H1 (cell line): ENCODE results near the gene LDLRAD1. TPM values are rescaled to one million over a fixed set of nuclear protein-coding genes. Genes with fewer than 3 reads are reported as not detected.

Experiments
- CTCF ChIA-PET: fragments of 300-600 bp; sonication (Branson Sonifier 250); formaldehyde crosslinking; loops from one replicate; lab custom pipeline; 2021; ENCODE audit not compliant: partially characterized antibody; lab: Charles Lee
- POLR2A ChIA-PET: fragments of 300-600 bp; sonication (Branson Sonifier 250); formaldehyde crosslinking; loops from one replicate; lab custom pipeline; 2021; ENCODE audit warnings: inconsistent platforms; ENCODE audit not compliant: partially characterized antibody; lab: Charles Lee
- DNase-seq, 2 experiments: peaks; one replicate each; pipeline versions ENCODE4 v3.0.0 to v3.0.0-alpha.2; 2010 to 2022; ENCODE audit warnings: low spot score in 2 of 2, low read depth in 1 of 2, mixed read lengths in 1 of 2
- FAIRE-seq: peaks from 2 replicates; lab custom pipeline; 2011; peaks lifted over from hg19 to GRCh38; lab: Jason Lieb, UNC
- H2AFZ ChIP-seq: 2 replicates; pipeline ENCODE4 v1.8.1; 2012; ENCODE audit warnings: low read length, inconsistent platforms
- H2AK5ac ChIP-seq: 2 replicates; pipeline ENCODE4 v1.6.1; 2013; ENCODE audit warnings: low read depth, low read length
- H2BK120ac ChIP-seq: replicated peaks from 2 replicates; pipeline ENCODE3; 2013; ENCODE audit warnings: low read depth, low read length, inconsistent platforms
- H2BK12ac ChIP-seq: 2 replicates; pipeline ENCODE4 v1.6.1; 2013; ENCODE audit warnings: low read depth, low read length
- H2BK15ac ChIP-seq: 2 replicates; pipeline ENCODE4 v1.6.1; 2013; ENCODE audit warnings: low read length
- H2BK20ac ChIP-seq: 2 replicates; pipeline ENCODE4 v1.6.1; 2013; ENCODE audit warnings: low read length
- H2BK5ac ChIP-seq: 2 replicates; pipeline ENCODE4 v1.6.1; 2013; ENCODE audit warnings: low read depth, low read length
- H3K14ac ChIP-seq: 2 replicates; pipeline ENCODE4 v1.6.1; 2013; ENCODE audit warnings: inconsistent platforms; ENCODE audit not compliant: insufficient read length
- H3K18ac ChIP-seq: 2 replicates; pipeline ENCODE4 v1.6.1; 2013; ENCODE audit warnings: low read length; ENCODE audit errors: extremely low read depth
- H3K23ac ChIP-seq: 2 replicates; pipeline ENCODE4 v1.6.1; 2013; ENCODE audit warnings: inconsistent platforms; ENCODE audit not compliant: insufficient read length
- H3K23me2 ChIP-seq: 2 replicates; pipeline ENCODE4 v1.6.1; 2013; ENCODE audit warnings: low read depth, low read length
- H3K27ac ChIP-seq: 2 replicates; pipeline ENCODE4 v1.6.1; 2011; ENCODE audit warnings: low read depth, low read length, inconsistent platforms
- H3K27me3 ChIP-seq, 4 experiments: replicated peaks in 1 of 4; 1 replicate in 1 of 4; 2 replicates in 3 of 4; pipeline versions ENCODE4 v1.6.1 to v1.8.1; 2011 to 2013; ENCODE audit warnings: low read length in 3 of 4, mild to moderate bottlenecking in 3 of 4, inconsistent platforms in 2 of 4, mixed read lengths in 2 of 4, moderate library complexity in 1 of 4; ENCODE audit not compliant: control insufficient read depth in 3 of 4, insufficient read depth in 3 of 4; ENCODE audit errors: extremely low read depth in 1 of 4
- H3K36me3 ChIP-seq, 4 experiments: 2 replicates each; pipeline versions ENCODE4 v1.6.1 to v1.8.1; 2011 to 2013; ENCODE audit warnings: mild to moderate bottlenecking in 4 of 4, low read length in 3 of 4, moderate library complexity in 2 of 4, control low read depth in 1 of 4, inconsistent platforms in 1 of 4; ENCODE audit not compliant: insufficient read depth in 4 of 4, control insufficient read depth in 2 of 4
- H3K4ac ChIP-seq: replicated peaks from 2 replicates; pipeline ENCODE3; 2013; ENCODE audit warnings: low read length, low read depth, mixed read lengths, inconsistent platforms; ENCODE audit not compliant: insufficient read length
- H3K4me1 ChIP-seq, 4 experiments: replicated peaks in 1 of 4; 1 replicate in 1 of 4; 2 replicates in 3 of 4; pipeline versions ENCODE4 v1.6.1 to v1.8.1; 2011 to 2013; ENCODE audit warnings: low read length in 3 of 4, inconsistent platforms in 2 of 4, mixed read lengths in 1 of 4; ENCODE audit not compliant: insufficient read depth in 4 of 4, control insufficient read depth in 3 of 4
- H3K4me2 ChIP-seq, 2 experiments: 2 replicates each; pipeline versions ENCODE4 v1.6.1 to v1.8.1; 2011 to 2013; ENCODE audit warnings: low read depth in 2 of 2, low read length in 2 of 2, control low read depth in 1 of 2, inconsistent platforms in 1 of 2, mild to moderate bottlenecking in 1 of 2; ENCODE audit not compliant: insufficient read depth in 1 of 2
- H3K4me3 ChIP-seq, 4 experiments: fragments of 200-600, 300-600 bp in 1 of 4; sonication (generic), shearing (Covaris generic), sonication (Bioruptor Twin) in 1 of 4; 2 replicates each; pipeline versions ENCODE4 v1.5.1 to v1.8.1; 2011 to 2016; ENCODE audit warnings: low read length in 4 of 4, low read depth in 3 of 4, control low read depth in 2 of 4, inconsistent platforms in 2 of 4, mild to moderate bottlenecking in 2 of 4, mixed read lengths in 1 of 4, moderate library complexity in 1 of 4; ENCODE audit not compliant: insufficient read depth in 2 of 4; ENCODE audit errors: extremely low read depth in 1 of 4
- H3K56ac ChIP-seq: replicated peaks from 2 replicates; pipeline ENCODE3; 2013; ENCODE audit warnings: low read depth, mild to moderate bottlenecking, mixed read lengths, low read length, inconsistent platforms; ENCODE audit not compliant: insufficient read length
- H3K79me1 ChIP-seq: 2 replicates; pipeline ENCODE4 v1.6.1; 2013; ENCODE audit warnings: low read depth, low read length, control low read depth
- H3K79me2 ChIP-seq, 2 experiments: 2 replicates each; pipeline versions ENCODE4 v1.6.1 to v1.8.1; 2012 to 2013; ENCODE audit warnings: low read length in 2 of 2, mild to moderate bottlenecking in 2 of 2, inconsistent platforms in 1 of 2; ENCODE audit not compliant: insufficient read depth in 2 of 2, control insufficient read depth in 1 of 2
- H3K9ac ChIP-seq, 4 experiments: replicated peaks in 1 of 4; 1 replicate in 1 of 4; 2 replicates in 3 of 4; pipeline versions ENCODE4 v1.6.1 to v1.8.1; 2011 to 2013; ENCODE audit warnings: low read depth in 3 of 4, low read length in 3 of 4, control low read depth in 2 of 4, mild to moderate bottlenecking in 2 of 4, moderate library complexity in 2 of 4, inconsistent platforms in 1 of 4; ENCODE audit errors: extremely low read depth in 1 of 4
- H3K9me3 ChIP-seq, 2 experiments: 2 replicates each; pipeline versions ENCODE4 v1.6.1 to v1.8.1; 2012 to 2013; ENCODE audit warnings: mild to moderate bottlenecking in 2 of 2, moderate library complexity in 2 of 2, control low read depth in 1 of 2, inconsistent platforms in 1 of 2, low read depth in 1 of 2, low read length in 1 of 2, mixed read lengths in 1 of 2; ENCODE audit not compliant: insufficient read depth in 2 of 2
- H4K20me1 ChIP-seq, 2 experiments: replicated peaks in 1 of 2; 2 replicates each; pipeline versions ENCODE3 to v1.8.1; 2011 to 2013; ENCODE audit warnings: inconsistent platforms in 2 of 2, low read length in 2 of 2, mild to moderate bottlenecking in 1 of 2; ENCODE audit not compliant: insufficient read depth in 2 of 2, control insufficient read depth in 1 of 2
- H4K5ac ChIP-seq: 2 replicates; pipeline ENCODE4 v1.6.1; 2013; ENCODE audit warnings: low read length, low read depth, mixed read lengths, inconsistent platforms; ENCODE audit not compliant: insufficient read length
- H4K8ac ChIP-seq: 2 replicates; pipeline ENCODE4 v1.8.0; 2013; ENCODE audit warnings: mild to moderate bottlenecking, moderate library complexity, low read length, inconsistent platforms; ENCODE audit not compliant: insufficient read depth; ENCODE audit errors: extremely low read depth
- H4K91ac ChIP-seq: replicated peaks from 2 replicates; pipeline ENCODE3; 2013; ENCODE audit warnings: low read length, mixed read lengths, inconsistent platforms; ENCODE audit not compliant: insufficient read length
- E2F6 ChIP-seq: IDR thresholded peaks from 2 replicates; pipeline ENCODE4 v1.6.1; 2012; ENCODE audit warnings: inconsistent platforms
- RBBP5 ChIP-seq: IDR thresholded peaks from 2 replicates; pipeline ENCODE4 v1.7.1; 2012; ENCODE audit warnings: low read depth, mild to moderate bottlenecking, inconsistent platforms, low read length, moderate library complexity, borderline replicate concordance
- TAF1 ChIP-seq: IDR thresholded peaks from 2 replicates; pipeline ENCODE4 v1.6.1; 2011; ENCODE audit warnings: mild to moderate bottlenecking, low read depth, low read length
- YY1 ChIP-seq: IDR thresholded peaks from 2 replicates; pipeline ENCODE4 v1.6.1; 2011; ENCODE audit warnings: low read depth, mild to moderate bottlenecking, low read length
- WGBS, 2 experiments: shearing (Covaris generic) in 1 of 2; methylation state at CpG; one replicate each; pipeline versions ENCODE4 v1.1.6 to v1.1.7; 2013 to 2015; ENCODE audit warnings: low lambda C conversion rate in 2 of 2, mixed read lengths in 2 of 2, inconsistent platforms in 1 of 2, low coverage in 1 of 2, missing lambda C conversion rate in 1 of 2; ENCODE audit not compliant: insufficient replicate concordance in 2 of 2, insufficient coverage in 1 of 2, insufficient read length in 1 of 2; ENCODE audit errors: extremely low coverage in 1 of 2, missing lambda C conversion rate in 1 of 2; 5-methylcytosine and 5-hydroxymethylcytosine counted together
- polyA plus RNA-seq, 7 experiments: library from polyadenylated mRNA; depleted of rRNA in 3 of 7; stranded (reverse) in 5 of 7; unstranded in 2 of 7; fragments of >200 nt in 5 of 7; fragments of 200-250 nt in 2 of 7; gene quantifications; 1 replicate in 5 of 7; 2 replicates in 1 of 7; 4 replicates in 1 of 7; pipeline versions ENCODE4 v1.2.1 to v1.2.3, GENCODE V29; 2011 to 2013; ENCODE audit warnings: missing spikeins in 2 of 7, mixed read lengths in 2 of 7
- total RNA-seq: library from RNA; stranded (reverse); fragmentation: NEBNext Ultra II Directional; extraction: Animal tissue kit (Norgen Biotek cat#: 25700); gene quantifications from 2 replicates; pipeline ENCODE4 v1.2.1, GENCODE V29; 2021

The LDLRAD1 gene
- total and polyA plus RNA-seq, 2 of the 8 experiments (the other 6 are each of a cell fraction or from before 2014, with no cell fraction given): not detected

DNA sequence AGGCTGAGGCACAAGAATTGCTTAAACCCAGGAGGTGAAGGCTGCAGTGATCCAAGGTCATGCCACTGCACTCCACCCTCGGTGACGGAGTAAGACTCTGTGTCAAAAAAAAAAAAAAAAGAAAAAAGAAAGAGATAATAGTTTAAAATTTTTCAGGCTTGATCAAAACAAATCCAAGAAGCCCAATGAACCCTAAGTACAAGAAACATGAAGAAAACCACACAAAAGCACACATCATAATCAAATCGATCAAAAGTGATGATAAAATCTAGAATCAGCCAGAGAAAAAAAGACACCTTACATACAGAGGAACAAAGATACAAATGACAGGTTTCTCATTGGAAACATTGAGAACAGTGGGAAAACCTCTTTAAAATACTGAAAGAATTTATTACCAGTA is 31.5 kb downstream of the LDLRAD1 start:
- Histone ChIP-seq H2BK15ac (no peak overlapping the region), H2AFZ (no peak overlapping the region), H2BK12ac (no peak overlapping the region), H3K4me1 (peaks cover 0 to 5% (median 0%) of the 10 kb centered on the region in 4 experiments; a peak in 1 of 7 replicates), H3K9me3 (no peaks in the 10 kb centered on the region; a peak in 1 of 4 replicates), H3K79me1 (no peaks in the 10 kb centered on the region), H3K27me3 (peaks cover 0 to under 1% (median 0%) of the 10 kb centered on the region in 4 experiments; a peak in 1 of 7 replicates), H3K27ac (no peak overlapping the region), H3K18ac (no peak overlapping the region), H3K23ac (no peak overlapping the region), H3K4me3 (no peak overlapping the region), H4K5ac (no peak overlapping the region), H3K14ac (no peak overlapping the region), H3K79me2 (no peaks in the 10 kb centered on the region), H2BK120ac (no peak overlapping the region), H3K36me3 (no peaks in the 10 kb centered on the region), H3K56ac (no peak overlapping the region)
- WGBS, 2 experiments: 100% methylated on average over 3 of the region's 3 CpGs; no CpG with 5 or more reads in 1 of the 2 experiments
- ChIA-PET POLR2A (no interaction called here), CTCF (no interaction called here)
- FAIRE-seq: no peak
- TF ChIP-seq TAF1 (no peak), RBBP5 (no peak), E2F6 (no peak), YY1 (no peak)
- TF ChIP-seq, all 59 proteins: peak for 0
- Histone ChIP-seq H2AK5ac (no peak overlapping the region), H4K91ac (no peak overlapping the region), H3K23me2 (peaks cover 2% of the 10 kb centered on the region; the same call in 1 of the 2 replicates), H2BK20ac (no peak overlapping the region), H3K4me2 (no peak overlapping the region), H4K20me1 (no peaks in the 10 kb centered on the region), H2BK5ac (no peak overlapping the region), H3K9ac (no peak overlapping the region), H3K4ac (no peak overlapping the region), H4K8ac (no peak overlapping the region)
- no peak for DNase-seq
